Inflammatory macrophage treated with lipopolysaccharide for 4 hours (primary cell): ENCODE measurements around the gene USP8.
A peak's percentile ranks its signal among the peaks of the same experiment; 100 is the strongest.
"Not testable (repeated sequence)": the region's sequence is repeated elsewhere in the genome, so short reads cannot be mapped to it uniquely, and the experiment has no call there.

Experiments used
- DNase-seq: peaks from one replicate; pipeline ENCODE4 v3.0.0-alpha.2; 2020

Gene USP8

DNA sequence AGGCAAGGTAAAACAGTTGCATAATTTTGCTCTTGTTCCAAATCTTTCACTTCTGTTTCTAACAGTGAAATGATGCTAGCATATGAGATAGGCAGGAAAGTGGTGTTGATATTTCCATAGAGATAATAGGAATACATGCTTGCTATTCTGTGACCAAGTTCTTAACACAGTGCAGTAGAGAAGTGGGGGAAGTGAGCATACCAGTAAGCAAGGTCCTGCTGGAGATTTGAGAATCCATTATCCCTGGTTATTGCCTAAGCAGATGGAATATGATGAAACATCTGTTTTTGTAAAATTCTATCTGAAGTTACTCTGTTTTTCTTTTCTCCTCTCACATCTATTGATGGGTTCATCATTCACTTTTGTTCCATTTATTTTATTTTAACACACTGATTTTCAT lies 28.7 kb downstream of the USP8 start:
- peak; percentile 14 for DNase-seq

- no peak for DNase-seq
Measured at GRCh38 chr15:50458348-50459112, 34.3 kb downstream of the USP8 start.

DNA sequence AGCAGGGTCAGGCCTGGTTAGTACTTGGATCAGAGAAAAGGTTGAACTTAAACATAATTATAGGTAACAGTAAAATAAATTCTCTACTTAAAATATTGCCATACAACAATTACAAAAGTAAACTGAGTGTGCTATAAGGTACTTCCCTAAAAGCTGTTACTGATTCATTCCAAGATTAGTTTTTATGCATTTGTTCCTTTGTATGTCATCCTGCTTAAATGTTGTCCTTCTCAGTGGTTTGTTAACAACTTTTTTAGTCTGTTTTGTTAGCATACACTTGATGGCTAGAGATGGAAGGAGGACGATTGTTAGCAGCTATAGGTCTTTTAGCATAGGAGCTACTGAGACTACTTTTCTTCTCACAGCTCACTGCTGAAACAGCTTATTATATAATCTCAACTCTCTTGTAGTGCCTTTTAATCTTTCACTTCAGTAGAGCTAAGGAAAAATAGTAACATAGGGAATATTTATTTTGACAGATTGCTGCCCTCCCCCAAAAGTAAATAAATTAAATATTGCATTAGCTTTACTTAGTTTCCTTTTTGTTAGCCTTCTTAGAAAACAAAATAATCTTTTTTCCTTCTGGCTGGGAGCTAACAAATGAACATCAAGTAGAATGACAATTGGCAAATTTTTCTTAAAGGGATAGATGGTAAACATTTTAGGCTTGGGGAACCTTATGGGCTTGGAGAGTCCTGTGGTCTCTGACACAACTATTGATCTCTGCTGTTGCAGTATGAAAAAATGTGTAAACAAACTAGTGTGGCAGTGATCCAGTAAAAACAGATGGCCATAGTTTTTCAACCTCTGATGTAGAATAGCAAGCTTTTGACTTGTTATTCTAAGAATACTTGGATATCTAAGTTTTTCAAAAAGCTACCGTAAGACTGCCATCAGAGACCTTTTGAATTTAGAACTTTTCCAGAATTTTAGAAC lies 39.5 kb downstream of the USP8 start:
- no peak for DNase-seq

DNA sequence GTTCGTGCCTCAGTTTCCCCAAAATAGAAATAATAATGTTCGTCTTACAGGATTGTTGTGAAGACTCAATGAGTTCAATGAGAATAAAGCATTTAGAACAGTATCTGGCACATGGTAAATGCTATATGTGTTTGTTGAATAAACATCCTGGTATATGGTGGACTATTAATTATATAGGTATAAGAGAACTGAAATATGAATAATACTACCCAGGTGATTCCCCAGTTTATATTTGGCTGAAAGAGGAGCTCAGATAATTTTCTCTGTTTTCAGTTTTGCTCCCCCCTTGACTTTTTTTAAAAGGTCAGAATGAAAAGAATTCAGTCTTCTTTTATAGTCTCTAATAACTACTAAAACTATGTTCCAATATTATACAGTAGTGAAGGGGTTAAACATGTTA lies 46.9 kb downstream of the USP8 start:
- DNase-seq: no peak

DNA sequence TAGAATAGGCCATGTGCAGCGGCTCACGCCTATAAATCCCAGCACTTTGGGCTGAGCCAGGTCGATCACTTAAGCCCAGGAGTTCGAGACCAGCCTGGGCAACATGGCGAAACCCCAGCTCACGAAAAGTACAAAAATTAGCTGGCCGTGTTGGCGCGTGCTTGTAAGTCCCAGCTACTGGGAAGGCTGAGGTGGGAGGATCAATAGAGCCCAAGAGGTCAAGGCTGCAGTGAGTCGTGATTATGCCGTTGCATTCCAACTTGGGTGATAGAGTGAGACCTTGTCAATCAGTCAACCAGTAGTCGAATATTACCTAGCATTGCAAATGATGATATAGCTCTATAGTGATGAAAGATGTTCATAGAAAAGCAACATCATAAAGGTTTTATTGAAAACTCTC lies 51.9 kb downstream of the USP8 start:
- no peak for DNase-seq

- peak; percentile 23 for DNase-seq
Measured at GRCh38 chr15:50484781-50485180, 60.6 kb downstream of the USP8 start.

DNA sequence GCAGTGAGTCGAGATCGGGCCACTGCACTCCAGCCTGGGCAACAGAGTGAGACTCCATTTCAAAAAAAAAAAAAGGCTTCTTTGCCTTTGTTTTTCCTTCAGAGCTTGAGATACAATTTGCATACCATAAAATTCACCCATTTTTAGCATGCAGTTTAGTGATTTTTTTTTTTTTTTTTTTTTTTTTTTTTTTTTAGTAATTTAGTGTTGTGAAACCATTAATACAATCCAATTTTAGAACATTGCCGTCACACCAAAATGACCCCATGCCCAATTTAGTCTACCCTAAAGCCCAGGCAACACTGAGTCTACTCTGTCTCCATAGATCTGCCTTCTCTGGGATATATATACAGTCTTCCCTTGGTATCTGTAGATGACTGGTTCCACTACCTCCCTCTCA lies 61.2 kb downstream of the USP8 start:
- no peak for DNase-seq

- DNase-seq: peak; percentile 88
Measured at GRCh38 chr15:50487287-50487686, 63.1 kb downstream of the USP8 start.

- DNase-seq: no peak
Measured at GRCh38 chr15:50493625-50494024, 69.4 kb downstream of the USP8 start.

DNA sequence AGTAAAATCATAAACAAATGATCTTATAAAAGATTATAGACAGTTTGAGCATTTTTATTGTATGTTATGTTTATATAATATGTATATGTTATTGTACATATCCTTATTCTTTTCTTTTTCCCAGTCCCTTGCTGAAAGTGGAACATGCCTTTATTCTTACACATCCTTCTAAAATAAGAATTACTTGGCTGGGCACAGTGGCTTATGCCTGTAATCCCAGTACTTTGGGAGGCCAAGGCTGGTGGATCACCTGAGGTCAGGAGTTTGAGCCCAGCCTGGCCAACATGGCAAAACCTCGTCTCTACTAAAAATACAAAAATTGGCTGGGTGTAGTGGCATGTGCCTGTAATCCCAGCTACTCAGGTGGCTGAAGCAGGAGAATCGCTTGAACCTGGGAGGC lies 70.3 kb downstream of the USP8 start:
- DNase-seq: not testable (repeated sequence)

DNA sequence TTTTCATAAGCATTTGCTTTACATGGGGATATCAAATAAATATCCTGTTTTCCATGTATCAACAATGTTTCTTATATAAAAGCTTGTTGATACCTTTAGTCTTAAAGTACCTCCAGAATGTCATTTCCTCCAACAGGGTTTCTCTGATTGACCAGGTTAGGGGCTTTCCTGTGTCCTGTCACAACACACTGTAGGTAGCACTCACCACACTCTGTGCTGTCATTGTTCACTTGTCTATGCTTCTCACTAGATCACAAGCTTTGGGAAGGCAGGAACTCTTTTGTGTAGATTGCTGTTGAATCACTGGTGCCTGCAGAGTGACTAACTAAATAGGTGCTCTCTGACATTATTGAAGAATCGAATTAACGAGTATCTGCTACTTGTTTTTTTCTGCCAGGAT lies 72.5 kb downstream of the USP8 start:
- DNase-seq: no peak

DNA sequence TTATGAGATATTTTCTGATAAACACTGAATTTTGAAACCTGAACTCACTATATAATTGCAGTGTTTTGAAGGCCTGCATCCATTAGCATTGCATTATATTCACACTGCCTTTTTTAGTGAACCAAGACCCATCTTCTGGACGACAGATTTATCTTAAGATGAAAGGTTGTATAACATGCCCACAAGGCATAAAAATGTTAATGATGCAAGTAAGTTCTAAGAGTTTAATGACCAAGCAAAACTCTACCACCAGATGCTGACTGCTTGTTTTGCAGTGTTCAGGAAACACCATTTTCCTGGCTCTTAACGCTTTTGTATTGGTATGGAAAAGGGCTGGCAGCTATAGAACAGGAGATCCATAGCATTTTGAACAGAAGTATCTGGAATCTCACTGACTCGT lies 76.1 kb downstream of the USP8 start:
- DNase-seq: no peak

GRCh38 chr15:50501815-50502214 lies 77.6 kb downstream of the USP8 start:
- no peak for DNase-seq

GRCh38 chr15:50503144-50503543 lies 78.9 kb downstream of the USP8 start:
- no peak for DNase-seq

DNA sequence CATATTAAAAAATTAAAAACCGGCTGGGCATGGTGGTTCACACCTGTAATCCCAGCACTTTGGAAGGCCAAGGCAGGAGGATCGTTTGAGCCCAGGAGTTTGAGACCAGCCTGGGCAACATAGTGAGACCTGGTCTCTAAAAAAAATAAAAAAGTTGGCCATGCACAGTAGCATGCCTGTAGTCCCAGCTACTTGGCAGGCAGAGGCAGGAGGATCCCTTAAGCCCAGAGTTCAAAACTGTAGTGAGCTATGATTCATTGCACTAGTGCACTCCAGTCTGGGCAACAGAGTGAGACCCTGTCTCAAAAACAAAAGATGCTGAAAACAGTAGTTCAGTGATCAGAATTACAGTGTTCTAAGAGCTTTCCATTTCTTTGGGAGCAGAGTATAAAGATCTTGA lies 81.5 kb downstream of the USP8 start:
- DNase-seq: not testable (repeated sequence)

DNA sequence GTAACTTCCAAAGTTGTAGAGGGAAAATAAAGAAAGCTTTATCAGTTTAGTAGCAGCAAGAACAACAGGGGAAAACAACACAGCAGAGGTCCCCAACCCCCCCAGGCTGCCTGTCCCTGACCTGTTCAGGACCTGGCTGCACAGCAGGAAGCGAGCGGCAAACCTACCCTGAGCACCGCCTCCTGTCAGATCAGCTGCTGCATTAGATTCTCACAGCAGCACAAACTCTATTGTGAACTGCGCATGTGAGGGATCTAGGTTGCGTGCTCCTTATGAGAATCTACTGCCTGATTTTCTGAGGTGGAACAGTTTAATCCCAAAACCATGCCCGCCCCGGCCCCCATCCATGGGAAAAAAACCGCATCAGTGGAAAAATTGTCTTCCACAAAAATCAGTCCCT lies 81.9 kb downstream of the USP8 start:
- DNase-seq: no peak

- no peak for DNase-seq
Measured at GRCh38 chr15:50513001-50513400, 88.8 kb downstream of the USP8 start.

DNA sequence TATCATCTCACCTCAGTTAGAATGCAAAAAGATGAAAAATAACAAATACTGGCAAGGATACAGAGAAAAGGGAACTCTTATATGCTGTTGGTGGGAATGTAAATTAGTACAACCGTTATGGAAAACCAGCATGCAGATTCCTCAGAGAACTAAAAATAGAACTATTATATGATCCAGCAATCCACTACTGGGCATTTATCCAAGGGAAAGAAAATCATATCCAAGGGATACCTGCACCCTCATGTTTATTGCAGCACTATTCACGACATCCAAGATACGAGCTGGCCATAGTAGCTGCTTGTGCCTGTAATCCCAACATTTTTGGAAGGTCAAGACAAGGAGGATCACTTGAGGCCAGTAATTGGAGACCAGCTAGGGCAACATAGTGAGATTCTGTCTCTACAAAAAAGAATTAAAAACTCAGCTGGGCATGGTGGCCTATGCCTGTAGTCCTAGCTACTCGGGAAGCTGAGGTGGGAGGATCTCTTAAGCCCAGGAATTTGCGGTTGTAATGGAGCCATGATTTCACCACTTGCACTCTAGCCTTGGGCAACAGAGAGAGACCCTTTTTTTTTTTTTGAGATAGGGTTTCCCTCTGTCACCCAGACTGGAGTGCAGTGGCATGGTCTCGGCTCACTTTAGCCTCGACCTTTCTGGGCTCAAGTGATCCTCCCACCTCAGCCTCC lies 95.7 kb downstream of the USP8 start:
- DNase-seq: no peak

DNA sequence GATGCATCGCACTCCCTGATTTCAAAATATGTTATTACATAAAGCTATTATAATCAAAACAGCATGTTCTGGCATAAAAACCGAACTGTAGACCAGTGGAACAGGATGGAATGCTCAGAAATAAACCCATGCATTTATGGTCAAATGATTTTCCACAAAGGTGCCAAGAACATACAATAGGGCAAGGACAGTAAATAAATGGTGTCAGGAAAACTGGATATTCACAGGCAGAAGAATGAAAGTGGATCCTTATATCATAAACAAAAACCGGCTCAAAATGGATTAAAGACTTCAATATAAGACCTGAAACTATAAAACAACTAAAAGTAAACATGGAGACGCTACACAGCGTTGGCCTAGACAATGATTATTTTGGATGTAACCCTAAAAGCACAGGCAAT lies 99.6 kb downstream of the USP8 start:
- no peak for DNase-seq

- DNase-seq: no peak
Measured at GRCh38 chr15:50531163-50531562, 107.0 kb downstream of the USP8 start.

DNA sequence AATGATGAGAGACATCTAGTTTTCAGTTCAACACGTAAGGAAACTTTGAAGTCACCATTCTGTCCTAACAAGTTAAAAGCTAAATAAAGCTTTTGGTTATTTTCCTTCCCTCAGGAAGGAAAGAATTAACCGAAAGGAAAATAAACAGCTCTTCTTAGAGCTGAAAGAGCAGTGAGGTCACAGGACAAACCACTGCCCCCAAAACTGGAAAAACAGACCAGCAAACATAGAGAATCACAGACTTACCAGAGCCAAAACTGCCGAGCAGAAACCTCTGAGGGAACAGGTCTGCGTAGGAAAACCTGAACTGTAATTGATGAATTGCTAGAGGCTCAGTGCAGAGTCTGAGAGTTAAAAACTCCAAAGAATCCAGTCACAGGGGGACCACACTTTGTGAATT lies 107.6 kb downstream of the USP8 start:
- DNase-seq: no peak

- DNase-seq: no peak
Measured at GRCh38 chr15:50542887-50543210, 118.6 kb downstream of the USP8 start.

DNA sequence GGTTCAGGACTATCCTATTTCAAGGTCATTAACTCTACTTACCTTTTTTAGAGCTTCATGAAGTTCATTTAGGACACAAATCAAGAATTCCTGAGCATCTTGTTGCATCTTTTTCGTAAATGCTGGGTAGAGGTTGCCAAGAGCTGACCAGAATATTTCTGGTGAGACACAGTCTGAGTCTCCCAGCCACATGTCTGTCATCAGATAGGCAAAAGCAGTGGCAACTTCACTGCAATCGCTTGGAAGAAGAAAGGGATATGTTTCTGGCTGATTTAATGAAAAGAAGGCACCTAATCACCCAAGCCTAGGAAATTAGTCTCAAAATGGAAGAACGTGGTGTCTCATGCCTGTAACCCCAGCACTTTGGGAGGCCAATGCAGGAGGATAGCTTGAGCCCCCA lies 119.4 kb downstream of the USP8 start:
- no peak for DNase-seq

GRCh38 chr15:50544368-50544767 lies 120.2 kb downstream of the USP8 start:
- no peak for DNase-seq
